ENCODE results near the gene TLE2. TPM values are rescaled to one million over a fixed set of nuclear protein-coding genes. Genes with fewer than 3 reads are reported as not detected.

The TLE2 gene
- total and polyA plus RNA-seq, 2 of the 4 experiments (the other 2 are of a cell fraction) = under 0.01 to 0.41 TPM

DNA sequence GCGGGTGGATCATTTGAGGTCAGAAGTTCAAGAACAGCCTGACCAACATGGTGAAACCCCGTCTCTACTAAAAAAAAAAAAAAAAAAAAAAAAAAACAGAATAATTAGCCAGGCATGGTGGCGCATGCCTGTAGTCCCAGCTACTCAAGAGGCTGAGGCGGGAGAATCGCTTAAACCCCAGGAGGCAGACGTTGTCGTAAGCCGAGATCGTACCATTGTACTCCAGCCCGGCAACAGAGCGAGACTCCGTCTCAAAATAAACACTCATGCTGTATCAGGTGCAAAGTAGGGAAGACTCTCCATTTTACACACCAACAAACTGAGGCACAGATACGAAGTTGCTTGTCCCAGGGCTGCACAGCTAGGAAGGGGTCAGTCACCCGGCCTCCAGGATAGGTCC is 36.1 kb downstream of the TLE2 start:
- H4K20me1 ChIP-seq (ENCODE audit: insufficient read depth, low read length) = no peaks in the 10 kb centered on the region
- peaks cover 10% of the 10 kb centered on the region; the same call in 1 of the 2 replicates for H3K27me3 ChIP-seq (ENCODE audit: control insufficient read depth, insufficient read depth, low read length)
- H3K56ac ChIP-seq (ENCODE audit: extremely low read depth, insufficient read depth, low read length) = no peak overlapping the region
- H3K4me1 ChIP-seq (ENCODE audit: control insufficient read depth, insufficient read depth, low read length) = no peaks in the 10 kb centered on the region
- H3K27ac ChIP-seq (ENCODE audit: insufficient read depth, low read length) = no peak overlapping the region
- TF ChIP-seq NFE2L2 (IDR thresholded peaks at IDR 0.05; ENCODE audit: low read depth, low read length) (no peak), RAD21 (IDR thresholded peaks at IDR 0.05; ENCODE audit: low read length) (no peak), BHLHE40 (IDR thresholded peaks at IDR 0.05; ENCODE audit: low read depth, low read length) (no peak), RFX5 (IDR thresholded peaks at IDR 0.05; ENCODE audit: low read depth, low read length) (no peak), FOS (IDR thresholded peaks at IDR 0.05; ENCODE audit: low read depth, low read length) (no peak), CHD1 (IDR thresholded peaks at IDR 0.05; ENCODE audit: low read depth, low read length) (no peak), MXI1 (IDR thresholded peaks at IDR 0.05; ENCODE audit: borderline replicate concordance, low read depth, low read length) (no peak), MAZ (IDR thresholded peaks at IDR 0.05; ENCODE audit: borderline replicate concordance, low read depth, low read length) (no peak), CEBPB (IDR thresholded peaks at IDR 0.05; ENCODE audit: low read depth, low read length) (no peak)
- TF ChIP-seq, protein P1, sequence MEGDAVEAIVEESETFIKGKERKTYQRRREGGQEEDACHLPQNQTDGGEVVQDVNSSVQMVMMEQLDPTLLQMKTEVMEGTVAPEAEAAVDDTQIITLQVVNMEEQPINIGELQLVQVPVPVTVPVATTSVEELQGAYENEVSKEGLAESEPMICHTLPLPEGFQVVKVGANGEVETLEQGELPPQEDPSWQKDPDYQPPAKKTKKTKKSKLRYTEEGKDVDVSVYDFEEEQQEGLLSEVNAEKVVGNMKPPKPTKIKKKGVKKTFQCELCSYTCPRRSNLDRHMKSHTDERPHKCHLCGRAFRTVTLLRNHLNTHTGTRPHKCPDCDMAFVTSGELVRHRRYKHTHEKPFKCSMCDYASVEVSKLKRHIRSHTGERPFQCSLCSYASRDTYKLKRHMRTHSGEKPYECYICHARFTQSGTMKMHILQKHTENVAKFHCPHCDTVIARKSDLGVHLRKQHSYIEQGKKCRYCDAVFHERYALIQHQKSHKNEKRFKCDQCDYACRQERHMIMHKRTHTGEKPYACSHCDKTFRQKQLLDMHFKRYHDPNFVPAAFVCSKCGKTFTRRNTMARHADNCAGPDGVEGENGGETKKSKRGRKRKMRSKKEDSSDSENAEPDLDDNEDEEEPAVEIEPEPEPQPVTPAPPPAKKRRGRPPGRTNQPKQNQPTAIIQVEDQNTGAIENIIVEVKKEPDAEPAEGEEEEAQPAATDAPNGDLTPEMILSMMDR (conservative IDR thresholded peaks at IDR 0.05; ENCODE audit: low read depth, low read length) = no peak
- TF ChIP-seq, protein P2, sequence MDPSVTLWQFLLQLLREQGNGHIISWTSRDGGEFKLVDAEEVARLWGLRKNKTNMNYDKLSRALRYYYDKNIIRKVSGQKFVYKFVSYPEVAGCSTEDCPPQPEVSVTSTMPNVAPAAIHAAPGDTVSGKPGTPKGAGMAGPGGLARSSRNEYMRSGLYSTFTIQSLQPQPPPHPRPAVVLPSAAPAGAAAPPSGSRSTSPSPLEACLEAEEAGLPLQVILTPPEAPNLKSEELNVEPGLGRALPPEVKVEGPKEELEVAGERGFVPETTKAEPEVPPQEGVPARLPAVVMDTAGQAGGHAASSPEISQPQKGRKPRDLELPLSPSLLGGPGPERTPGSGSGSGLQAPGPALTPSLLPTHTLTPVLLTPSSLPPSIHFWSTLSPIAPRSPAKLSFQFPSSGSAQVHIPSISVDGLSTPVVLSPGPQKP (IDR thresholded peaks at IDR 0.05; ENCODE audit: borderline replicate concordance, low read depth, low read length) = no peak
- TF ChIP-seq, protein P3, sequence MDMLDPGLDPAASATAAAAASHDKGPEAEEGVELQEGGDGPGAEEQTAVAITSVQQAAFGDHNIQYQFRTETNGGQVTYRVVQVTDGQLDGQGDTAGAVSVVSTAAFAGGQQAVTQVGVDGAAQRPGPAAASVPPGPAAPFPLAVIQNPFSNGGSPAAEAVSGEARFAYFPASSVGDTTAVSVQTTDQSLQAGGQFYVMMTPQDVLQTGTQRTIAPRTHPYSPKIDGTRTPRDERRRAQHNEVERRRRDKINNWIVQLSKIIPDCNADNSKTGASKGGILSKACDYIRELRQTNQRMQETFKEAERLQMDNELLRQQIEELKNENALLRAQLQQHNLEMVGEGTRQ (IDR thresholded peaks at IDR 0.05; ENCODE audit: low read depth, low read length) = no peak
- H2BK120ac ChIP-seq (ENCODE audit: low read depth, low read length) = no peak overlapping the region
- H3K9me1 ChIP-seq (ENCODE audit: insufficient read depth, low read length) = no peaks in the 10 kb centered on the region
- no peak overlapping the region for H2AFZ ChIP-seq (replicated peaks; ENCODE audit: low read length, poor library complexity)
- 82% methylated on average over 6 of the region's 14 CpGs; no CpG with 5 or more reads in 1 of the 2 experiments for WGBS, 2 experiments (ENCODE audit: extremely low coverage in 2 of 2, insufficient read length in 1 of 2)
- no peak overlapping the region for H2AK9ac ChIP-seq (replicated peaks; ENCODE audit: low read depth, low read length, poor library complexity)
- H2BK20ac ChIP-seq (ENCODE audit: low read depth, low read length) = no peak overlapping the region
- ChIA-PET POLR2A (ENCODE audit: unreplicated experiment) (no interaction called here), CTCF (interaction anchor here (1.0 kb wide), 1 partner anchor 31 kb away, joined by 3 read pairs; no protein-coding TSS in a partner anchor)
- H4K5ac ChIP-seq (ENCODE audit: low read depth, low read length) = no peak overlapping the region
- DNase-seq (no peak), ATAC-seq (ENCODE audit: low read depth) (no peak)
- in situ Hi-C loops (cut with MboI; ENCODE audit: low sequenced_read_pairs) (no loop called here), dilution Hi-C loops (cut with HindIII; ENCODE audit: low sequenced_read_pairs, unreplicated experiment) (no loop called here), intact Hi-C loops (cut with micrococcal nuclease) (no loop called here)
- no peak overlapping the region for H2BK15ac ChIP-seq (ENCODE audit: low read depth, low read length)
- no peak overlapping the region for H3K4me2 ChIP-seq (ENCODE audit: low read depth, low read length)
- no peaks in the 10 kb centered on the region for H3K79me1 ChIP-seq (ENCODE audit: low read depth in 1 of 2, low read length in 2 of 2)
- H4K91ac ChIP-seq (ENCODE audit: insufficient read depth, low read depth, low read length) = no peak overlapping the region
- H3K18ac ChIP-seq (ENCODE audit: low read depth, low read length) = no peak overlapping the region
- H2AK5ac ChIP-seq (ENCODE audit: low read depth, low read length) = no peak overlapping the region
- H3K4ac ChIP-seq (ENCODE audit: low read depth, low read length) = no peak overlapping the region
- no peak overlapping the region for H3K23ac ChIP-seq (ENCODE audit: low read depth, low read length)
- no peaks in the 10 kb centered on the region for H3K36me3 ChIP-seq (ENCODE audit: control insufficient read depth, insufficient read depth, low read length)
- no peak overlapping the region for H3K4me3 ChIP-seq (ENCODE audit: insufficient read depth, low read depth, low read length)
- H2BK5ac ChIP-seq (ENCODE audit: low read depth, low read length, poor library complexity, severe bottlenecking) = no peak overlapping the region
- BruUV-seq (replicated peaks) = no TSS peak
- no peak overlapping the region for H4K8ac ChIP-seq (ENCODE audit: low read depth in 2 of 2, low read length in 2 of 2)
- no peaks in the 10 kb centered on the region for H3K9me3 ChIP-seq (ENCODE audit: control insufficient read depth, insufficient read depth, low read length)
- H3K9ac ChIP-seq (ENCODE audit: low read depth, low read length) = no peak overlapping the region
- no peak overlapping the region for H3K14ac ChIP-seq (replicated peaks; ENCODE audit: low read depth, low read length)
